Common myeloid progenitor, CD34-positive (primary cell): ENCODE data around the gene CFAP43.

Experiments
- CTCF ChIA-PET: fragments of 350-600 bp; sonication (Branson Sonifier 250); formaldehyde crosslinking; loops from one replicate; lab custom pipeline; 2021; ENCODE audit warnings: antibody characterized with exemption; lab: Charles Lee
- POLR2A ChIA-PET: fragments of 350-600 bp; sonication (Branson Sonifier 250); formaldehyde crosslinking; loops from one replicate; lab custom pipeline; 2021; ENCODE audit warnings: antibody characterized with exemption; lab: Charles Lee
- DNase-seq, 3 donors: peaks; one replicate each; pipeline versions ENCODE4 v3.0.0 to v3.0.0-alpha.2; 2013
- H3K27ac ChIP-seq, 2 experiments: 1 replicate in 1 of 2; 2 replicates in 1 of 2; pipeline ENCODE4 v1.7.0; 2013; ENCODE audit warnings: inconsistent platforms in 2 of 2, low read length in 2 of 2, mild to moderate bottlenecking in 2 of 2, low read depth in 1 of 2, moderate library complexity in 1 of 2; ENCODE audit not compliant: severe bottlenecking in 2 of 2, insufficient read depth in 1 of 2, poor library complexity in 1 of 2
- H3K27me3 ChIP-seq, 5 experiments: replicated peaks in 2 of 5; 1 replicate in 3 of 5; 2 replicates in 2 of 5; pipeline versions ENCODE4 v1.6.1 to v1.7.0; 2013; ENCODE audit warnings: low read length in 4 of 5, mild to moderate bottlenecking in 2 of 5, moderate library complexity in 2 of 5, inconsistent platforms in 1 of 5; ENCODE audit not compliant: insufficient read depth in 5 of 5, control insufficient read depth in 4 of 5
- H3K36me3 ChIP-seq, 4 experiments: 1 replicate in 2 of 4; 2 replicates in 2 of 4; pipeline versions ENCODE4 v1.6.1 to v1.7.0; 2013; ENCODE audit warnings: low read length in 3 of 4, control low read depth in 1 of 4, mild to moderate bottlenecking in 1 of 4; ENCODE audit not compliant: control insufficient read depth in 4 of 4, insufficient read depth in 4 of 4
- H3K4me1 ChIP-seq, 4 experiments: 1 replicate in 3 of 4; 2 replicates in 1 of 4; pipeline versions ENCODE4 v1.6.1 to v1.7.1; 2013; ENCODE audit warnings: low read length in 3 of 4, mild to moderate bottlenecking in 3 of 4, control low read depth in 1 of 4, inconsistent platforms in 1 of 4, moderate library complexity in 1 of 4; ENCODE audit not compliant: control insufficient read depth in 4 of 4, insufficient read depth in 4 of 4; ENCODE audit errors: control extremely low read depth in 1 of 4
- H3K4me3 ChIP-seq, 7 experiments: 1 replicate in 4 of 7; 2 replicates in 3 of 7; pipeline versions ENCODE4 v1.5.1 to v1.7.0; 2013; ENCODE audit warnings: mild to moderate bottlenecking in 7 of 7, low read length in 6 of 7, moderate library complexity in 6 of 7, inconsistent platforms in 2 of 7, low read depth in 2 of 7, control low read depth in 1 of 7; ENCODE audit not compliant: insufficient read depth in 4 of 7, control insufficient read depth in 1 of 7; ENCODE audit errors: extremely low read depth in 1 of 7
- H3K9me3 ChIP-seq, 5 experiments: 1 replicate in 4 of 5; 2 replicates in 1 of 5; pipeline versions ENCODE4 v1.6.1 to v1.7.1; 2013; ENCODE audit warnings: low read length in 4 of 5, mild to moderate bottlenecking in 2 of 5, inconsistent platforms in 1 of 5, low read depth in 1 of 5, moderate library complexity in 1 of 5; ENCODE audit not compliant: control insufficient read depth in 4 of 5, insufficient read depth in 2 of 5; ENCODE audit errors: control extremely low read depth in 1 of 5
- WGBS: methylation state at CpG from one replicate; pipeline ENCODE4 v1.1.5; 2013; ENCODE audit not compliant: insufficient coverage; 5-methylcytosine and 5-hydroxymethylcytosine counted together

CFAP43 gene

GRCh38 chr10:104240078-104240477, 7.9 kb upstream of the CFAP43 start:
- 38% methylated on average over 2 of the region's 2 CpGs for WGBS
- peak in 1 of 3 donors; percentile 45 for DNase-seq

GRCh38 chr10:104235801-104236200, 3.6 kb upstream of the CFAP43 start:
- no peak overlapping the region for H3K4me3 ChIP-seq
- 100% methylated on average over 1 of the region's 3 CpGs for WGBS
- H3K36me3 ChIP-seq, result no peaks in the 10 kb centered on the region
- H3K27ac ChIP-seq, result no peak overlapping the region
- H3K4me1 ChIP-seq, result peaks cover 0 to 26% (median 15%) of the 10 kb centered on the region in 4 experiments
- ChIA-PET CTCF (interaction anchor here (0.7 to 1.3 kb wide), 2 partner anchors 11 to 24 kb away, joined by 3 to 4 read pairs; no protein-coding TSS in a partner anchor), POLR2A (no interaction called here)
- peaks cover 0 to 4% (median 0%) of the 10 kb centered on the region in 5 experiments for H3K9me3 ChIP-seq
- DNase-seq, result no peak
- no peaks in the 10 kb centered on the region for H3K27me3 ChIP-seq

More at GRCh38 chr10:104240078-104240477, 7.9 kb upstream of the CFAP43 start:
- Histone ChIP-seq H3K9me3 (peaks cover 0 to 4% (median 0%) of the 10 kb centered on the region in 5 experiments), H3K36me3 (no peaks in the 10 kb centered on the region), H3K27ac (no peak overlapping the region), H3K4me3 (no peak overlapping the region), H3K4me1 (peaks cover 0 to 13% (median 8%) of the 10 kb centered on the region in 4 experiments), H3K27me3 (no peaks in the 10 kb centered on the region)
- POLR2A ChIA-PET, result no interaction called here
- CTCF ChIA-PET, result interaction anchor here (3.0 kb wide), 1 partner anchor 14 kb away, joined by 9 read pairs; the partner anchor contains the start of gene GSTO1

GRCh38 chr10:104234934-104235333, 2.8 kb upstream of the CFAP43 start:
- Histone ChIP-seq H3K4me3 (no peak overlapping the region), H3K27me3 (no peaks in the 10 kb centered on the region), H3K4me1 (peaks cover 0 to 20% (median 12%) of the 10 kb centered on the region in 4 experiments), H3K9me3 (peaks cover 0 to 4% (median 0%) of the 10 kb centered on the region in 5 experiments), H3K36me3 (no peaks in the 10 kb centered on the region), H3K27ac (no peak overlapping the region)
- POLR2A ChIA-PET, result no interaction called here
- WGBS, result 80% methylated on average over 1 of the region's 1 CpG
- no peak for DNase-seq
- CTCF ChIA-PET, result interaction anchor here (0.9 to 1.3 kb wide), 2 partner anchors 9 to 11 kb away, joined by 3 read pairs; no protein-coding TSS in a partner anchor

- Histone ChIP-seq H3K9me3 (peaks cover 0 to 4% (median 0%) of the 10 kb centered on the region in 5 experiments), H3K27me3 (no peaks in the 10 kb centered on the region), H3K36me3 (no peaks in the 10 kb centered on the region), H3K27ac (no peak overlapping the region), H3K4me1 (peaks cover 0 to 13% (median 8%) of the 10 kb centered on the region in 4 experiments), H3K4me3 (no peak overlapping the region)
- ChIA-PET CTCF (interaction anchor here (3.2 kb wide), 1 partner anchor 40 kb away, joined by 14 read pairs; no protein-coding TSS in a partner anchor), POLR2A (no interaction called here)
- no CpG with 5 or more reads among the region's 1 CpG for WGBS
- no peak for DNase-seq
Measured at GRCh38 chr10:104233817-104234216, 1.7 kb upstream of the CFAP43 start.

- POLR2A ChIA-PET, result no interaction called here
- DNase-seq, result no peak
- Histone ChIP-seq H3K4me1 (peaks cover 0 to 13% (median 8%) of the 10 kb centered on the region in 4 experiments), H3K9me3 (peaks cover 0 to 4% (median 0%) of the 10 kb centered on the region in 5 experiments), H3K27me3 (no peaks in the 10 kb centered on the region), H3K36me3 (no peaks in the 10 kb centered on the region), H3K27ac (no peak overlapping the region), H3K4me3 (peak overlapping the region; percentile 75 to 94 (median 86))
- 0% methylated on average over 11 of the region's 20 CpGs for WGBS
- CTCF ChIA-PET, result interaction anchor here (0.6 to 3.2 kb wide), 5 partner anchors 13 to 103 kb away, joined by 3 to 14 read pairs (median 4); no protein-coding TSS in a partner anchor
Measured at GRCh38 chr10:104232613-104233102, 494 bp upstream of the CFAP43 start.

- Histone ChIP-seq H3K27me3 (no peaks in the 10 kb centered on the region), H3K27ac (no peak overlapping the region), H3K9me3 (peaks cover 0 to 4% (median 0%) of the 10 kb centered on the region in 5 experiments), H3K4me3 (no peak overlapping the region), H3K4me1 (peaks cover 0 to 17% (median 9%) of the 10 kb centered on the region in 4 experiments), H3K36me3 (no peaks in the 10 kb centered on the region)
- ChIA-PET POLR2A (no interaction called here), CTCF (interaction anchor here (1.1 to 3.2 kb wide), 3 partner anchors 11 to 43 kb away, joined by 3 to 14 read pairs (median 4); no protein-coding TSS in a partner anchor)
- WGBS, result 100% methylated on average over 1 of the region's 4 CpGs
- DNase-seq, result no peak
Measured at GRCh38 chr10:104230490-104230889, 1.7 kb downstream of the CFAP43 start.

- no peak overlapping the region for H3K27ac ChIP-seq
- H3K4me1 ChIP-seq, result peaks cover 7 to 24% (median 20%) of the 10 kb centered on the region in 4 experiments
- no peaks in the 10 kb centered on the region for H3K36me3 ChIP-seq
- ChIA-PET CTCF (interaction anchor here (0.7 to 2.3 kb wide), 4 partner anchors 18 to 62 kb away, joined by 3 to 9 read pairs (median 4); no protein-coding TSS in a partner anchor), POLR2A (interaction anchor here (1.2 kb wide), 1 partner anchor 24 kb away, joined by 3 read pairs; no protein-coding TSS in a partner anchor)
- H3K4me3 ChIP-seq, result no peak overlapping the region
- H3K27me3 ChIP-seq, result peaks cover 0 to 3% (median 0%) of the 10 kb centered on the region in 5 experiments
- no peaks in the 10 kb centered on the region for H3K9me3 ChIP-seq
- no peak for DNase-seq
Measured at GRCh38 chr10:104223304-104223703, 8.9 kb downstream of the CFAP43 start.
